ENCODE measurements around the gene NFIX.

The NFIX gene

DNA sequence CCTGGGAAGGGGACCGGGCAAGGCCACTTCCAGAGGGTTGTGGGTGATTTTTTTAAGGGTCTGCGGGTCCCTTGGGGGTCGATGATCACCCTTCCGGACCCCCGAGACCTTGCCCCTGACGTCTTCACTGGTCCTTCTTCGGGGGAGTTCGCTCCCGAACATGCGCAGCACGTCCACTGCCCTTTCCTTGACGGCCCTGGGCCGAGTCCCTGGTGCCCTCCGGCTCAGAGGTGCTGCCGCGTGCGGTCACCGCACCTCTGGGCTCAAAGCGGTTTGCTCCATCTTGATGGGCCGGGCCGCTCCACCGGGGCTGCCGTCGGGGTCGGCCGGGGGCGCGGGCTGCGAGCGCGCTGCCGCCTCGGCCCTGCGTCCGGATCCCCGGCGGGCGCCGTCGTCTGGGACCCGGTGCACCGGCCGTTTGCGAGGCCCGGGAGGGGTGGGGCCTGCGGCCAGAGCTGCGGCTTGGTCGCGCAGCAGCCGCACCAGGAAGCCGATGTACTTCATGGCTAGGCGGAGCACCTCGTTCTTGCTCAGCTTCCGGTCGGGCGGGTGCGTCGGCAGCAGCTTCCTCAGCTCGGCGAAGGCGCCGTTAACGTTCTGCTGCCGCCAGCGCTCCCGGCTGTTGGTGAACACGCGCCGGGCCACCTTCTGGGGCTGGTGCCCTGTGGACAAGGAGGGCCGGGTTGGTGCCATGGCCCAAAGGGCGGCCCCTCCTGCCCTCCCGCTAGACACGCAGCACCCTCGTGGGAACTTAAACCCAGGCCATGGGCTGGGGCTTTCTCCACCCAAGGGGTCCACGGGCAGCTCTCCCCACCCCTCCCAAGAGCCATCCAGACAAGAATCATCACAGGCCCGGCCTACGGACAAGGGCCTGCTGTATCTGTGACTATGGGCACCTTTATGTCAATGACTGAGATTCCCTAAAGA lies 104.1 kb downstream of the NFIX start:
- peak in 6 of 56 donors; percentile 8 to 42 (median 30) for DNase-seq

DNA sequence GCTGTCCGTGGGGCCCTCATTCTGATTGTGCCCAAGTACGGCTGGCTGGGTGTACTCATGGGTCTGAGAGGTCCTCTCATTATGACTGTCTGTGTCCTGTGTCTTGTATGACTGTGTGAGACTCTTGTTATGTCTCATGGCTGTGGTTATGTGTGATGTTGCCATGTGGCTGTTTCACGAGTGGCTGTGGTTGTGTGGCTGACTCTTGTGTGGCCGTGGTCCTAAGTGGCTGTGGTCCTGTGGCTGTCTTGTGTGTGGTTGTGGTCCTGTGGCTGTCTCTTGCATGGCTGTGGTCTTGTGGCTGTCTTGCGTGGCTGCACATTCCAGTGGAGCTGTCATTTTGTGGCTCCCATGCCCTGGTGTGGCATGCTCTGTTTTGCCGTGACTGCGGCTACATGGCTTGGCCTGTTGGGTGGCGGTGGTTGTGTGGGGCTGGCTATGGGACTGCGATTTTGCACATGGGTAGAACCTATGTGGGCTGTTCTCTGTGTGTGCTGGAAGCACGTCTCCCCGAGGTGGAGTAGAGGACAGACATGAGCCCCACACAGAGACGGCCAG lies 104.8 kb downstream of the NFIX start:
- DNase-seq, result no peak

- no peak for DNase-seq
These were observed 105.7 kb downstream of the NFIX start for GRCh38 chr19:13100841-13101589.

DNA sequence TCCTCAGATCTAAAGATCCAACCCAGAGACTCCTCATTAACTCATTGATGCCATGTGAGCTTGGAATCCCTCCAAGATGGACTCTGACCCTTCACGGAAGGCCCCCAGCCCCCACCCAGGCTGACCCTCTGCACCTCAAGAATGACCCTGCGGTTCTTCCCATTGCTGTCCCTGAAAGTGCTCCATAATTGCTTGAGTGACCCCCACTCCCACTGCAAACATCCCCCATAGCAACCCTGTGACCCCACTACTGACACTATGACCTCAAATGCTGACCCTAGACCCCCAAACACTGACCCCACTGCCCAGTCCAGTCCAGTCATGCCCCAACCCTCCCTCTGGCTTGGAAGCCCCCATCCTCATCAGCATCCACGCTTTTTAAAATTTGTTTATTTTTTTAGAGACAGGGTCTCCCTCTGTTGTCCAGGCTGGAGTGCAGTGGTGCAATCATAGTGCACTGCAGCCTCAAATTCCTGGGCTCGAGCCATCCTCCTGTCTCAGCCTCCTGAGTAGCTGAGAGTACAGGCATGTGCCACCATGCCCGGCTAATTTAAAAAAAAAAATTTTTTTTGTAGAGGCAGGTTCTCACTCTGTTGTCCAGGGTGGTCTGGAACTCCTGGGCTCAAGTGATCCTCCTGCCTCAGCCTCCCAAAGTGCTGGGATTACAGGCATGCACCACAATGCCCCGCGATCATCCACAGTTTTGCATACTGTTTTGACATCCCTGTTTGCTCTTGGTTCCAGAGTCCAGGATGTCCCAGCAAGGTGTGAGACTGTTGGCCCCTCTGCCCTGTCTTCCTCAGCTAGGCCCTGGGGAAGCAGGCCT lies 106.5 kb downstream of the NFIX start:
- no peak for DNase-seq

DNA sequence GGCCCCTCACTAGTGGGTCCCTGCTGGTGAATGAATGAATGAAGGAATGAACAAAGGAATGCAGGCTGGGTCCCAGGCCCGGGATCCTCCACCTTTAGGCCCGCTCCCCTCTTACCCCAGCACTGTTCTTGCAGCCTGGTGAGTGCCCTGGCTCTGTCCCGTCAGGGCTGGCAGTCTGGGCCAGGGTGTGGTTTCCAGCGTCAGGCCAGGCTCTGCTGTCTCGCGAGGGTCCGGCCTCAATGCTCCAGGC lies 107.1 kb downstream of the NFIX start:
- DNase-seq, result no peak

- DNase-seq, result peak in 14 of 56 donors; percentile 10 to 52 (median 32)
These were observed 107.6 kb downstream of the NFIX start, which contains the start of gene LYL1 for GRCh38 chr19:13102666-13103580. Gene LYL1, minus strand, starts transcription at chr19:13102858. Its CDS starts 1,687 bp downstream, at chr19:13101171.

DNA sequence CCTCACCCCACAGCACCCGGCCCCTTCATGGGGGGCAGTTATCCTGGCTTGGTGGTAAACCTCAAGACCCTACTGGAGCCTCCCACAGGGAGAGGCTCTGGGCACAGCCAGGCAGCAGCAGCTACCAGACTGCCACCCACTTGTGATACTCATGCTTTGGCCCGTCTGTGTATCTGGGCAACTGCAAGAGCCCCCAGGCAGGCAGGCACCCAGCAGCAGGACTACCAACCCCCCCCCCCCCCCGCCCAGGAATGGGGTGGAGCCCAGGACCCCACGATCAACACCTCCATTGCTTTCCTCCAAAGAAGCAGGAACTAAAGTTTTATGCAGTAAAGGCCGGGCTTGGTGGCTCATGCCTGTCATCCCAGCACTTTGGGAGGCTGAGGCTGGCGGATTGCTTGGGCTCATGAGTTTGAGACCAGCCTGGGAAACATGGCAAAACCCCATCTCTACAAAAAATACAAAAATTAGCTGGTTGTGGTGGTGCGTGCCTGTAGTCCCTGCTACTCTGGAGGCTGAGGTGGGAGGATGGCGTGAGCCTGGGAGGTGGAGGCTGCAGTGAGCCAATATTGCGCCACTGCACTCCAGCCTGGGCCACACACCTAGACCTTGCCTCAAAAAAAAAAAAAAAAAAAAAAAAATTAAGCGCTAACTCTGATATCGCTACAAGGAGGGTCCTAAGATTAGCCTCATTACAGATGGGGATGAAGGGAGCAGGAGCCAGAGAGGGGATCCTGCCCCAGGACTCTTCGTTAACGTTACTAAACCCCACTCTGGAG lies 108.5 kb downstream of the NFIX start:
- no peak for DNase-seq

DNA sequence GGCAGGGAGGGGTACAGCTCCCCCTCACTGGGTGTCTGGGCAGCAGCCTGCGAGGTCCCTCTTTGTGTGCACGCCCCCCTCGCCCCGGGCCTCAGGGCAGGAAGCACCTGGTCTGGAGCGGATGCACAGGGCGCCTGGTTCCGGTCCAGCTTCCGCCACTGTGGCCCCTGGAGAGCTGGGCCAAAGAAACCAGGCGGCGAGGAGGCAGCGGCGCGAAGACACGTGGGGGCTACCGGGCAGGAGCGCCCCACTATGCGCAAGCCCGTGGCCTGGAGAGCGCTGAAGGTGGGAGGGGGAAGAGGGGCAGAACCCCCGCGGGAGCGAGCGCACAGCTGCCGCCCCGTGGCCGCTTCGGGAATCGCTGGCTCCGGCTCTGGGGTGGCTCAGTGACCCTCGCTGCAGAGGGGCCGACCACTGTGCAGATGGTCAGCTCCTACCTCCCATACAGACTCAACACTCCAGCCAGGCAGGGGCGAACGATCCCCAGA lies 109.1 kb downstream of the NFIX start:
- DNase-seq, result peak in 27 of 56 donors; percentile 11 to 70 (median 41)

GRCh38 chr19:13104848-13105711 lies 109.8 kb downstream of the NFIX start:
- DNase-seq, result no peak

GRCh38 chr19:13109361-13110098 lies 114.3 kb downstream of the NFIX start:
- no peak for DNase-seq

DNA sequence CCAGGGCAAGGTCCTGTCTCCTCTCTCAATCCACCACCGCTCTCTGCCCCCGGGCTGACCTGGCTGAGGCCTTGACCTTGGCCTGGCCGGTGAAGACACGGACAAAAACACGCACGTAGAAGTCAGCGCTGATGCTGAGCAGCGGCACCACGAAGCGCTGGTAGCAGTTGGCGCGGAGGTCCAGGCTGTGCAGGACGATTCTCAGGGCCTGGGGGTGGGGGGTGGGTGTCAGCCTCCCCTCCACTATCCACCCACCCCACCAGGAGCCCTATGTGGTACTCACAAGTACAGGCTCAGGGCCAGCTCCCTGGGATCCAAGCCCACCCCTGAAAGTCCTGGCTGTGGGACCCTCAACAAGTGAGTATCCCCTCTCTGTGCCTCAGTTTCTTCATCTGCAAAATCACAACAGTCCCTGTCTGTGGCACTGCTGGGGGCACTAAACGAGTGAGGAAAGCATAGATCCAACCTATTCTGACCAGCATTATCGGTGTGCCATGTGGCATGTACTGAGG lies 114.9 kb downstream of the NFIX start:
- no peak for DNase-seq

DNA sequence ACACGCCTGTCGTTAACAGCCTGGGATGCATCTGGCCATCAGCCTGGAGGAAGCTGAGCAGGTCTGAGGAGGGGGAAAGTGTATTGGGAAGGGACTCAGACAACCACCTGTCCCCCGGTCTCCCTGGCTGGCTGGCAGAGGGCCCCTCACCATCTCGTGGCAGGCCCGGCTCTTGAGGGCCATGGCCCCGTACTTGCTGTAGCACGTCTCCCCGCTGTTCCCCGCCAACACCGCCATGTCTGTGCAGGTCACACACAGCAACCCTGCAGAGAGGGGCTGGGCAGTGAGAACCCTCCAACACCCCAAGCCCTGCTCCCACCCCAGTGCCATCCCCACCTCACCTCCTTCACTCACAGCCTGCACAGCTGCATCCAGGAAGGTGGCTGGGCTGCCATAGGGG lies 117.3 kb downstream of the NFIX start:
- DNase-seq, result no peak

GRCh38 chr19:13115936-13116281 lies 120.6 kb downstream of the NFIX start:
- DNase-seq, result peak in 1 of 56 donors; percentile 47

- DNase-seq, result peak in 54 of 56 donors; percentile 67 to 95 (median 86)
These were observed 121.3 kb downstream of the NFIX start, which contains the start of gene TRMT1 for GRCh38 chr19:13116282-13117175. Gene TRMT1, minus strand, starts transcription at chr19:13116740. Its CDS starts 341 bp downstream, at chr19:13116399.

GRCh38 chr19:13117176-13117771 lies 122.0 kb downstream of the NFIX start:
- no peak for DNase-seq
